ENCODE results near the gene KDM5C.

KDM5C gene

DNA sequence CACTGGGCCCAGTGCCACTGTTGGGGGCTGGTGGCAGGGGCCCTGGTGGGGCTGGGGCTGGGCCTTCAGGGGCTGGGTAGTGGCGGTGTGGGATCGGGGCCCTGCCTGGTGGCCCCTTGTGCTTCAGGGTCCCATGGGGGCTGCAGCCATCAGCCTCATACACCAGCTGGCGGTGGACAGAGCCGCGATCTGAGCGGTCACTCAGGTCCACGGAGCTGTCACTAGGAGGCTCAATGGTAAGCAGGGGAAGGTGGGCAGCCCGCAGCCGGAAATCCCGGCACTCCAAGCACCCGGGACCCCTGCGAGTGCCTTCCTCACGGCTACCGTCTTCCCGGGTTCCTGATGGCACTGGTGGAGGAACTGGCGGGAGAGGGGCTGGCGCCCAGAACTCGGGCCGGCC, 25.5 kb upstream of the KDM5C start:
- TF ChIP-seq, protein P1, sequence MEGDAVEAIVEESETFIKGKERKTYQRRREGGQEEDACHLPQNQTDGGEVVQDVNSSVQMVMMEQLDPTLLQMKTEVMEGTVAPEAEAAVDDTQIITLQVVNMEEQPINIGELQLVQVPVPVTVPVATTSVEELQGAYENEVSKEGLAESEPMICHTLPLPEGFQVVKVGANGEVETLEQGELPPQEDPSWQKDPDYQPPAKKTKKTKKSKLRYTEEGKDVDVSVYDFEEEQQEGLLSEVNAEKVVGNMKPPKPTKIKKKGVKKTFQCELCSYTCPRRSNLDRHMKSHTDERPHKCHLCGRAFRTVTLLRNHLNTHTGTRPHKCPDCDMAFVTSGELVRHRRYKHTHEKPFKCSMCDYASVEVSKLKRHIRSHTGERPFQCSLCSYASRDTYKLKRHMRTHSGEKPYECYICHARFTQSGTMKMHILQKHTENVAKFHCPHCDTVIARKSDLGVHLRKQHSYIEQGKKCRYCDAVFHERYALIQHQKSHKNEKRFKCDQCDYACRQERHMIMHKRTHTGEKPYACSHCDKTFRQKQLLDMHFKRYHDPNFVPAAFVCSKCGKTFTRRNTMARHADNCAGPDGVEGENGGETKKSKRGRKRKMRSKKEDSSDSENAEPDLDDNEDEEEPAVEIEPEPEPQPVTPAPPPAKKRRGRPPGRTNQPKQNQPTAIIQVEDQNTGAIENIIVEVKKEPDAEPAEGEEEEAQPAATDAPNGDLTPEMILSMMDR (IDR thresholded peaks at IDR 0.05; ENCODE audit: low read length, missing control alignments): no peak
- no peak overlapping the region for H3K4me3 ChIP-seq (replicated peaks; ENCODE audit: low read depth, low read length)
- DNase-seq (ENCODE audit: low read depth): no peak

- no peak for DNase-seq (ENCODE audit: low read depth)
- TF ChIP-seq, protein P1 (IDR thresholded peaks at IDR 0.05; ENCODE audit: low read length, missing control alignments): no peak
- H3K4me3 ChIP-seq (replicated peaks; ENCODE audit: low read depth, low read length): no peak overlapping the region
Observed at GRCh38 chrX:53249408-53250042, 24.5 kb upstream of the KDM5C start.

DNA sequence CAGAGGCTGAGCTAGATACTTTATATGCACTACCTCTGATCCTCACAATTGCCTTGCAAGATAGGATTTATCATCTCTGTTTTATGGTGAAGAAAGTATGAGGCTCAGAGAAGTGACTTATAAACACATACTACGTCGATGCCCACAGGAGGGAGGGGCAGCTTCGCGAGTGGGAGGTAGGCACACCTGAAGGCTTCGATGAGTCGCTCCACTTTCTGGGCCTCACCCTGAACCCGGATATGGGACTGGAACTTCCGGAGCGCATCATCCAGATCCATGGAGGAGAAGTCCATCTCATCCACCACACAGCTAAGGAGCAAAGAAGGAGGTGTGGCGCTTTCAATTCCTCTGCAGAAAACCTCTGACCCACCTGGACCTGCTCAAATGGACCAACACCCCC, 22.9 kb upstream of the KDM5C start:
- no peak for DNase-seq (ENCODE audit: low read depth)
- H3K4me3 ChIP-seq (replicated peaks; ENCODE audit: low read depth, low read length): no peak overlapping the region
- TF ChIP-seq, protein P1 (IDR thresholded peaks at IDR 0.05; ENCODE audit: low read length, missing control alignments): no peak

GRCh38 chrX:53246231-53246630, 21.2 kb upstream of the KDM5C start:
- no peak for DNase-seq (ENCODE audit: low read depth)
- H3K4me3 ChIP-seq (replicated peaks; ENCODE audit: low read depth, low read length): no peak overlapping the region
- TF ChIP-seq, protein P1 (IDR thresholded peaks at IDR 0.05; ENCODE audit: low read length, missing control alignments): no peak

GRCh38 chrX:53244610-53245009, 19.6 kb upstream of the KDM5C start:
- no peak overlapping the region for H3K4me3 ChIP-seq (replicated peaks; ENCODE audit: low read depth, low read length)
- TF ChIP-seq, protein P1 (IDR thresholded peaks at IDR 0.05; ENCODE audit: low read length, missing control alignments): peak; percentile 25
- no peak for DNase-seq (ENCODE audit: low read depth)

DNA sequence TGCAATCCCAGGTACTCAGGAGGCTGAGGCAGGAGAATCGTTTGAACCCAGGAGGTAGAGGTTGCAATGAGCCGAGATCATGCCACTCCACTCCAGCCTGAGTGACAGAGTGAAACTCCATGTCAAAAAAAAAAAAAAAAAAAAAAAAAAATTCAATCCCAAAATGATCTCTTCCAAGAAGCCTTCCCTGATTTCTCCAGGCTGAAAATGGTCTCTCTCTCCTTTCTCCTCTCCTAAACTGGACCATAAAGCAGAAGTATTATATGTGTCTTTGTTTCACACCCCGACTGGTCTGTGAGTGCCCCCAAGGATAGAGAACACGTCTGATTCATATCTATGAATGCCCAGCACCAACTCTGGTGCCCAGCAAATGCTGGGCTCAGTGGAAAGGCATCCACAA, 17.3 kb upstream of the KDM5C start:
- no peak for DNase-seq (ENCODE audit: low read depth)
- TF ChIP-seq, protein P1 (IDR thresholded peaks at IDR 0.05; ENCODE audit: low read length, missing control alignments): no peak
- no peak overlapping the region for H3K4me3 ChIP-seq (replicated peaks; ENCODE audit: low read depth, low read length)

GRCh38 chrX:53241558-53241957, 16.6 kb upstream of the KDM5C start:
- no peak for DNase-seq (ENCODE audit: low read depth)
- TF ChIP-seq, protein P1 (IDR thresholded peaks at IDR 0.05; ENCODE audit: low read length, missing control alignments): no peak
- H3K4me3 ChIP-seq (replicated peaks; ENCODE audit: low read depth, low read length): no peak overlapping the region
